HepG2 (cell line): ENCODE data around the gene CCDC158. TPM values are rescaled to one million over a fixed set of nuclear protein-coding genes. Genes with fewer than 3 reads are reported as not detected.

ENCODE experiments used
- ATAC-seq: fragments of 200-7000 bp; cut with Tn5 transposase; 3 replicates; pipeline ENCODE4 v1.9.1; 2020; ENCODE audit warnings: mild to moderate bottlenecking, moderate library complexity
- BruUV-seq: library from RNA; stranded (reverse); fragments of 400-500 nt; replicated peaks from 2 replicates; lab custom pipeline; 2021; lab: Mats Ljungman, UMichigan
- CTCF ChIA-PET: fragments of 300-600 bp; formaldehyde crosslinking; extraction: SDS; loops from one replicate; lab custom pipeline; 2021; ENCODE audit warnings: low total read pairs, inconsistent platforms, low intra/inter-chr PET ratio; lab: Yijun Ruan, JAX
- POLR2A ChIA-PET: fragments of 350-600 bp; sonication (Branson Sonifier 250); formaldehyde crosslinking; loops from one replicate; lab custom pipeline; 2020; ENCODE audit warnings: antibody characterized with exemption, inconsistent platforms; lab: Yijun Ruan, JAX
- DNase-seq: peaks from one replicate; pipeline ENCODE4 v3.0.0-alpha.2; 2015; ENCODE audit warnings: low spot score
- FAIRE-seq: peaks from 3 replicates; lab custom pipeline; 2011; peaks lifted over from hg19 to GRCh38; lab: Jason Lieb, UNC
- H2AFZ ChIP-seq: one replicate; pipeline ENCODE4 v1.6.1; 2011; ENCODE audit warnings: low read length, inconsistent platforms
- H3K27ac ChIP-seq: fragments of 300-600 bp; 3 replicates; pipeline ENCODE4 v1.8.0; 2011; ENCODE audit warnings: mixed run types, mild to moderate bottlenecking, mixed read lengths, low read length, inconsistent platforms; ENCODE audit not compliant: insufficient read depth; ENCODE audit errors: extremely low read length
- H3K27me3 ChIP-seq, 2 experiments: fragments of 200-600 bp in 1 of 2; 2 replicates in 1 of 2; 3 replicates in 1 of 2; pipeline versions ENCODE4 v1.6.0 to v1.8.0; 2011; ENCODE audit warnings: low read length in 2 of 2, mild to moderate bottlenecking in 2 of 2, moderate library complexity in 2 of 2, inconsistent platforms in 1 of 2; ENCODE audit not compliant: insufficient read depth in 2 of 2, control insufficient read depth in 1 of 2
- H3K36me3 ChIP-seq, 2 experiments: fragments of 200-600 bp in 1 of 2; replicated peaks in 1 of 2; 2 replicates in 1 of 2; 3 replicates in 1 of 2; pipeline versions ENCODE4 v1.5.1 to v1.8.0; 2011; ENCODE audit warnings: low read length in 2 of 2, inconsistent platforms in 1 of 2; ENCODE audit not compliant: insufficient read depth in 2 of 2, control insufficient read depth in 1 of 2
- H3K4me1 ChIP-seq: 2 replicates; pipeline ENCODE4 v1.5.1; 2012; ENCODE audit warnings: low read length, inconsistent platforms; ENCODE audit not compliant: insufficient read depth
- H3K4me2 ChIP-seq: 2 replicates; pipeline ENCODE4 v1.6.0; 2011; ENCODE audit warnings: low read depth, low read length, inconsistent platforms
- H3K4me3 ChIP-seq, 3 experiments: fragments of 200-600 bp in 1 of 3; sonication (generic), shearing (Covaris generic) in 1 of 3; replicated peaks in 1 of 3; 2 replicates each; pipeline ENCODE4 v1.5.1; 2011 to 2016; ENCODE audit warnings: low read length in 3 of 3, inconsistent platforms in 2 of 3, low read depth in 2 of 3, mild to moderate bottlenecking in 2 of 3, control low read depth in 1 of 3, mixed read lengths in 1 of 3; ENCODE audit not compliant: insufficient read depth in 1 of 3
- H3K79me2 ChIP-seq: one replicate; pipeline ENCODE4 v1.6.1; 2011; ENCODE audit warnings: low read length, inconsistent platforms; ENCODE audit not compliant: insufficient read depth
- H3K9ac ChIP-seq: 2 replicates; pipeline ENCODE4 v1.6.0; 2011; ENCODE audit warnings: mild to moderate bottlenecking, low read depth, low read length, inconsistent platforms; ENCODE audit not compliant: insufficient read depth
- H3K9me3 ChIP-seq: 2 replicates; pipeline ENCODE4 v1.5.1; 2012; ENCODE audit warnings: mild to moderate bottlenecking, low read length
- H4K20me1 ChIP-seq: 2 replicates; pipeline ENCODE4 v1.6.0; 2011; ENCODE audit warnings: inconsistent platforms, mild to moderate bottlenecking, low read length, moderate library complexity; ENCODE audit not compliant: insufficient read depth
- NFE2L1 ChIP-seq: sonication (generic); formaldehyde crosslinking; IDR thresholded peaks from 2 replicates; pipeline ENCODE4 v1.4.0; 2020; ENCODE audit warnings: missing genetic modification reagents, mild to moderate bottlenecking, borderline replicate concordance
- SALL1 ChIP-seq: sonication (generic); formaldehyde crosslinking; IDR thresholded peaks from 2 replicates; pipeline ENCODE4 v1.8.0; 2022; ENCODE audit warnings: mild to moderate bottlenecking, missing genetic modification reagents
- TAF15 ChIP-seq: fragments of 200-400 bp; formaldehyde crosslinking; IDR thresholded peaks from one replicate; pipeline ENCODE4 v1.6.1; 2018; ENCODE audit warnings: mild to moderate bottlenecking, low read depth, low read length; ENCODE audit not compliant: poor library complexity, severe bottlenecking
- TEF ChIP-seq: sonication (generic); formaldehyde crosslinking; IDR thresholded peaks from 2 replicates; pipeline ENCODE4 v1.5.0; 2020; ENCODE audit warnings: missing genetic modification reagents
- ZNF101 ChIP-seq: sonication (generic); formaldehyde crosslinking; IDR thresholded peaks from 2 replicates; pipeline ENCODE4 v1.4.0; 2020; ENCODE audit warnings: mild to moderate bottlenecking, low read depth, missing genetic modification reagents, borderline replicate concordance
- ZNF20 ChIP-seq: sonication (generic); formaldehyde crosslinking; IDR thresholded peaks from 2 replicates; pipeline ENCODE4 v1.4.0; 2020; ENCODE audit warnings: mild to moderate bottlenecking, moderate library complexity, missing genetic modification reagents
- ZNF234 ChIP-seq: sonication (generic); formaldehyde crosslinking; conservative IDR thresholded peaks from 2 replicates; pipeline ENCODE4 v1.5.1; 2020; ENCODE audit warnings: mild to moderate bottlenecking, missing genetic modification reagents
- ZNF33A ChIP-seq: sonication (generic); formaldehyde crosslinking; IDR thresholded peaks from 2 replicates; pipeline ENCODE4 v1.5.1; 2020; ENCODE audit warnings: missing genetic modification reagents, mild to moderate bottlenecking, moderate library complexity, borderline replicate concordance
- ZNF362 ChIP-seq: sonication (generic); formaldehyde crosslinking; IDR thresholded peaks from 2 replicates; pipeline ENCODE4 v1.4.0; 2020; ENCODE audit warnings: missing genetic modification reagents, mild to moderate bottlenecking, borderline replicate concordance
- ZNF720 ChIP-seq: sonication (generic); formaldehyde crosslinking; IDR thresholded peaks from 2 replicates; pipeline ENCODE4 v1.4.0; 2020; ENCODE audit warnings: missing genetic modification reagents
- WGBS: methylation state at CpG from one replicate; pipeline ENCODE4 v1.1.6; 2017; ENCODE audit warnings: low lambda C conversion rate; 5-methylcytosine and 5-hydroxymethylcytosine counted together
- in situ Hi-C: cut with HindIII; loops from 2 replicates; pipeline ENCODE4 v1.10.0; 2017; ENCODE audit warnings: low pct_unique_long_range_greater_than_20kb; ENCODE audit not compliant: extremely low pct_ligation_motif_present
- intact Hi-C: fragments of 100-400 bp; cut with micrococcal nuclease; formaldehyde crosslinking; loops from one replicate; pipeline ENCODE4 v1.10.0; 2022; ENCODE audit not compliant: unreplicated experiment
- polyA plus RNA-seq, 8 experiments: library from polyadenylated mRNA; depleted of rRNA in 3 of 8; stranded (reverse) in 7 of 8; unstranded in 1 of 8; fragments of >200 nt; fragmentation: Illumina TruSeq in 4 of 8; extraction: Trizol in 4 of 8; gene quantifications; 2 replicates each; pipeline versions ENCODE4 v1.2.1 to v1.2.3, GENCODE V29; 2011 to 2016; ENCODE audit warnings: low read depth in 4 of 8, missing spikeins in 1 of 8, mixed read lengths in 1 of 8; ENCODE audit not compliant: insufficient read depth in 1 of 8
- total RNA-seq, 5 experiments: library from RNA; depleted of rRNA; stranded (reverse); fragments of >200 nt; fragmentation: Illumina TruSeq; extraction: Trizol; gene quantifications; 2 replicates each; pipeline ENCODE4 v1.2.3, GENCODE V29; 2016; ENCODE audit warnings: low read depth in 1 of 5

Gene CCDC158
- total and polyA plus RNA-seq, 2 of the 13 experiments (the other 11 are each of a cell fraction or from before 2014, with no cell fraction given): not detected

- intact Hi-C loops: no loop called here
- FAIRE-seq (no peak), DNase-seq (no peak), ATAC-seq (no peak)
- H4K20me1 ChIP-seq: no peaks in the 10 kb centered on the region
- BruUV-seq: no TSS peak
- H3K4me2 ChIP-seq: no peak overlapping the region
- no peaks in the 10 kb centered on the region for H3K36me3 ChIP-seq
- ChIA-PET CTCF (no interaction called here), POLR2A (no interaction called here)
- 33% methylated on average over 3 of the region's 3 CpGs for WGBS
- no peak overlapping the region for H3K9ac ChIP-seq
- no peak overlapping the region for H2AFZ ChIP-seq
- no peak for TF ChIP-seq TEF (CRISPR knock-in tag)
- TF ChIP-seq SALL1 (CRISPR knock-in tag): no peak
- TF ChIP-seq ZNF234: no peak
- no peak for TF ChIP-seq ZNF720 (CRISPR knock-in tag)
- no peak for TF ChIP-seq ZNF362 (CRISPR knock-in tag)
- 0 out of 5 replicates have a peak, but pooled peaks cover 0 to 4% of the 10 kb centered on the region in 2 experiments for H3K27me3 ChIP-seq
- H3K4me1 ChIP-seq: no peaks in the 10 kb centered on the region
- no peaks in the 10 kb centered on the region for H3K79me2 ChIP-seq
- H3K9me3 ChIP-seq: no peaks in the 10 kb centered on the region
- in situ Hi-C loops: no loop called here
- H3K27ac ChIP-seq: no peak overlapping the region
- H3K4me3 ChIP-seq: no peak overlapping the region
Measured at GRCh38 chr4:76365636-76366035, 55.3 kb downstream of the CCDC158 start.

GRCh38 chr4:76364763-76365162 lies 56.2 kb downstream of the CCDC158 start:
- H4K20me1 ChIP-seq: no peaks in the 10 kb centered on the region
- in situ Hi-C loops (no loop called here), intact Hi-C loops (no loop called here)
- H3K27ac ChIP-seq: no peak overlapping the region
- ATAC-seq (no peak), DNase-seq (no peak), FAIRE-seq (no peak)
- 0 out of 5 replicates have a peak, but pooled peaks cover 0 to 4% of the 10 kb centered on the region in 2 experiments for H3K27me3 ChIP-seq
- H2AFZ ChIP-seq: no peak overlapping the region
- CTCF ChIA-PET: no interaction called here
- no peak overlapping the region for H3K4me2 ChIP-seq
- TF ChIP-seq ZNF33A: no peak
- no peak for TF ChIP-seq ZNF101 (CRISPR knock-in tag)
- no peak for TF ChIP-seq NFE2L1
- no peak for TF ChIP-seq TAF15
- no peak for TF ChIP-seq ZNF20
- H3K4me3 ChIP-seq: no peak overlapping the region
- no peaks in the 10 kb centered on the region for H3K79me2 ChIP-seq
- H3K36me3 ChIP-seq: no peaks in the 10 kb centered on the region
- H3K9ac ChIP-seq: no peak overlapping the region
- 33% methylated on average over 3 of the region's 3 CpGs for WGBS
- no peaks in the 10 kb centered on the region for H3K4me1 ChIP-seq
- POLR2A ChIA-PET: no interaction called here
- BruUV-seq: no TSS peak
- peaks cover 7% of the 10 kb centered on the region for H3K9me3 ChIP-seq
